ENCODE results near the gene KIF13A. TPM values are rescaled to one million over a fixed set of nuclear protein-coding genes. Genes with fewer than 3 reads are reported as not detected.

The KIF13A gene
- total and polyA plus RNA-seq, 10 of the 15 experiments (the other 5 are each of a cell fraction or from before 2014, with no cell fraction given) = 0.02 to 0.26 (median 0.13) TPM; not detected in 2

DNA sequence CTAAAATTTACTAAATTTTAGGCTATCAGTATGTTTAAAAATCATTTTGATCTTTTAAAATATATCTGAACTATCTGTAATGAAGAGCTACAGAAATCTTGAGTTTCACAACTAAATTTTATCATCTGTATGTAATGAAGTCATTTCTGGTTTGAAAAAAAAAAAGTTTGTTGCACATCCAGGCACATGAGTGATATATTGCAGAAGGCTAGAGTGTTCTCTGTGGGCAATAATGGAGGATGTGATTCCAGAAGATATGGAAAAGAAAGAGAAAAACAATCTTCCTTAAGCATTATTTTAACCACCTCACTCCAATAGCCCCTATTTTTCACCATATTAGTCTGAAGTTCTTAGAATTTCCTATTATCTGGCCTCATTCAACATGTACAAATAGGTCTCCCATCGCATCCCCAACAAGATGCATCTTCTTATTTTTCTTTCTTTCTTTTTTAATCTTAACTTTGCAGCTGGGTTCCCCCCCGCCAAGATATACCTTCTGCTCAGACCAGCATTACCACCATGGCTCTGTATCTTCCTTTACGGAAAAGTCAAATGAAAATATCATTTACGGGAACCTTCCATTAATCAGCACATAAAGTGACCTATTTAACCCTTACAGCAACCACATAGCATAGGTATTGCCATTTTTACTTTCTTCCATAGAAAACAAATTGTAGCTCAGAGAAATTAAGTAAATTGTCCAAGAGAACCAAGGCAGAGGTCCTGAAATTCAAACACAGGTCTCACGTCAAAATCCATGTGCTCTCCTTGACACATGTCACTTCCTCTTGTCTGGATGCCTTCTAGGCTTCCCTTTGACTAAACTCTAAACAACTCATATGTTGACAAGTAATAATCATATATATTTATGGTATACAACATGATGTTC is 116.9 kb downstream of the KIF13A start:
- no peak overlapping the region for H3K27ac ChIP-seq (ENCODE audit: control insufficient read depth, insufficient read depth)
- no peaks in the 10 kb centered on the region for H3K27me3 ChIP-seq (replicated peaks in 1 of 2; ENCODE audit: control insufficient read depth in 2 of 2, insufficient read depth in 2 of 2, low read length in 1 of 2)
- no peaks in the 10 kb centered on the region for H3K9me3 ChIP-seq (replicated peaks; ENCODE audit: control insufficient read depth, insufficient read depth, low read length)
- DNase-seq (ENCODE audit: low read depth, low spot score) (no peak), ATAC-seq (no peak), FAIRE-seq (no peak)
- no peaks in the 10 kb centered on the region for H3K79me2 ChIP-seq (ENCODE audit: control insufficient read depth, insufficient read depth, low read length)
- no peak overlapping the region for H3K4me2 ChIP-seq (ENCODE audit: control insufficient read depth, insufficient read depth)
- intact Hi-C loops (cut with micrococcal nuclease; ENCODE audit: unreplicated experiment) = no loop called here
- CTCF ChIA-PET = no interaction called here
- H4K20me1 ChIP-seq (ENCODE audit: control insufficient read depth, insufficient read depth) = no peaks in the 10 kb centered on the region
- WGBS (ENCODE audit: insufficient coverage, insufficient replicate concordance, low lambda C conversion rate, missing lambda C conversion rate) = 74% methylated on average over 5 of the region's 5 CpGs
- no peak overlapping the region for H3K9ac ChIP-seq (ENCODE audit: control insufficient read depth, insufficient read depth, low read length)
- H3K4me1 ChIP-seq (ENCODE audit: control insufficient read depth, insufficient read depth, low read length) = no peaks in the 10 kb centered on the region
- H3K4me3 ChIP-seq = no peak overlapping the region
- BruUV-seq (replicated peaks) = no TSS peak
- POLR2A ChIA-PET = interaction anchor here (0.6 kb wide), 1 partner anchor 435 kb away, joined by 4 read pairs; no protein-coding TSS in a partner anchor
- in situ Hi-C loops (cut with MboI) = no loop called here
- no peak overlapping the region for H2AFZ ChIP-seq (ENCODE audit: control insufficient read depth, low read depth, low read length)
- RAD21 ChIA-PET (ENCODE audit: unreplicated experiment) = no interaction called here
- H3K36me3 ChIP-seq (ENCODE audit: control insufficient read depth in 2 of 2, insufficient read depth in 2 of 2, low read length in 1 of 2) = no peaks in the 10 kb centered on the region
- TF ChIP-seq NR2C2 (IDR thresholded peaks at IDR 0.05; ENCODE audit: borderline replicate concordance, control insufficient read depth, insufficient read length, low read depth) = no peak
- no peak for TF ChIP-seq RAD21 (IDR thresholded peaks at IDR 0.05; ENCODE audit: insufficient read depth, low read depth, low read length)
- TF ChIP-seq, protein P1, sequence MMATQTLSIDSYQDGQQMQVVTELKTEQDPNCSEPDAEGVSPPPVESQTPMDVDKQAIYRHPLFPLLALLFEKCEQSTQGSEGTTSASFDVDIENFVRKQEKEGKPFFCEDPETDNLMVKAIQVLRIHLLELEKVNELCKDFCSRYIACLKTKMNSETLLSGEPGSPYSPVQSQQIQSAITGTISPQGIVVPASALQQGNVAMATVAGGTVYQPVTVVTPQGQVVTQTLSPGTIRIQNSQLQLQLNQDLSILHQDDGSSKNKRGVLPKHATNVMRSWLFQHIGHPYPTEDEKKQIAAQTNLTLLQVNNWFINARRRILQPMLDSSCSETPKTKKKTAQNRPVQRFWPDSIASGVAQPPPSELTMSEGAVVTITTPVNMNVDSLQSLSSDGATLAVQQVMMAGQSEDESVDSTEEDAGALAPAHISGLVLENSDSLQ (IDR thresholded peaks at IDR 0.05) = no peak
- TF ChIP-seq RBBP5 (conservative IDR thresholded peaks at IDR 0.05) = no peak
- no peak for TF ChIP-seq ZNF384 (IDR thresholded peaks at IDR 0.05; ENCODE audit: borderline replicate concordance, low read depth, low read length)
- TF ChIP-seq BHLHE40 (IDR thresholded peaks at IDR 0.05; ENCODE audit: borderline replicate concordance in 1 of 2, low read depth in 2 of 2, low read length in 1 of 2) = no peak
- no peak for TF ChIP-seq JUND (IDR thresholded peaks at IDR 0.05; ENCODE audit: low read depth, low read length)
- TF ChIP-seq FOXM1 (IDR thresholded peaks at IDR 0.05; ENCODE audit: low read depth, low read length) = no peak
- no peak for TF ChIP-seq MYC (IDR thresholded peaks at IDR 0.05; ENCODE audit: insufficient read depth, insufficient read length, insufficient replicate concordance, low read length, severe bottlenecking)
- SMC1A ChIA-PET (ENCODE audit: uncharacterized antibody, unreplicated experiment) = interaction anchor here (0.6 kb wide), 1 partner anchor 598 kb away, joined by 3 read pairs; no protein-coding TSS in a partner anchor

Measured in GM12878 (cell line).